ENCODE measurements around the gene COQ8A. TPM values are rescaled to one million over a fixed set of nuclear protein-coding genes. Genes with fewer than 3 reads are reported as not detected.

COQ8A gene
- 7.4 and 14.8 TPM in 2 replicates for total RNA-seq (2014; rRNA removed; shearing (Covaris generic); ENCODE audit: low replicate concordance)

DNA sequence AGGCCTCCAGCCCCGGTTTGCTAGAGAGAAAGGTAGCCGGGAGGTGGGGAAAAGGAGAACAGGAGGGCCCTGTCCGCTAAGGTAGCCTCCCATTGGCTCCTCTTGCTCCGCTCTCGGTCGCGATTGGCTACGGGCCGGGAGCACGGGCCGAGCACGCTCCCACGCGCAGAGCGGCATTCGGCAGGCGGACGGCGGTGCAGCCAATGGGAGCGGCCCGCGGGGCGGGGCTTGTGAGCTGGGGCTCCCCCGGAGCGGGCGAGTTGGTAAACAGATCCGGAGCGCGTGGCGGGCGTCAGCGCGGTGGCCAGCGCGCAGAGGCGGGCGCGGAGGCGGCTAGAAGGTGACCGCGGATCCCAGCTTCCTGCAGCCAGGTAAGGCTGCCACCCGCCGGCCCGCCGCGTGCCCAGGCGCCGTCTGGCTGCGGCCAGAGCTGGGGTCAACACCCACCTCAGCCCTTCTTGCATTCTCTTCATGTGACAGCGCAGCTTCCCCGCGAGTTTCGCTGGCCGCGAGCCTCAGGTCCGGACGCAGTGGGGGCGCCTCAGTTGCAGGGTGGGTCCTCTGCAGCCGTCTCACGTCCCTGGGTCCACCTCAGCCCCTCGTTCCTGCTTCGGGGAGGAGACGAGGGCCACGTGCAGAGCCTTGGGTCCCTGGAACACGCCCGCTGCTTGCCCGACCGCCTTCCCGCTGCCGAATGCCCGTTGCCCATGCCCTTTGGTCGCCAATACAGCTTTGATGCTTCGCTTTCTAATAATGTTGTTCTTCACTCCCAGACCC, at the start of gene COQ8A:
TSS of gene COQ8A (plus strand) at position 266 of the 777 bp plus-strand sequence. CDS start 21,092 bp downstream, outside the sequence.
- peak within 1 kb of the TSS; percentile 75 for H3K4me3 ChIP-seq
- peak; percentile 100 for DNase-seq
- no peaks in the 10 kb centered on the region for H3K36me3 ChIP-seq
- no peaks in the 10 kb centered on the region for H3K27me3 ChIP-seq
- H3K9me3 ChIP-seq, result no peaks in the 10 kb centered on the region; the same call in 1 of the 2 replicates

DNA sequence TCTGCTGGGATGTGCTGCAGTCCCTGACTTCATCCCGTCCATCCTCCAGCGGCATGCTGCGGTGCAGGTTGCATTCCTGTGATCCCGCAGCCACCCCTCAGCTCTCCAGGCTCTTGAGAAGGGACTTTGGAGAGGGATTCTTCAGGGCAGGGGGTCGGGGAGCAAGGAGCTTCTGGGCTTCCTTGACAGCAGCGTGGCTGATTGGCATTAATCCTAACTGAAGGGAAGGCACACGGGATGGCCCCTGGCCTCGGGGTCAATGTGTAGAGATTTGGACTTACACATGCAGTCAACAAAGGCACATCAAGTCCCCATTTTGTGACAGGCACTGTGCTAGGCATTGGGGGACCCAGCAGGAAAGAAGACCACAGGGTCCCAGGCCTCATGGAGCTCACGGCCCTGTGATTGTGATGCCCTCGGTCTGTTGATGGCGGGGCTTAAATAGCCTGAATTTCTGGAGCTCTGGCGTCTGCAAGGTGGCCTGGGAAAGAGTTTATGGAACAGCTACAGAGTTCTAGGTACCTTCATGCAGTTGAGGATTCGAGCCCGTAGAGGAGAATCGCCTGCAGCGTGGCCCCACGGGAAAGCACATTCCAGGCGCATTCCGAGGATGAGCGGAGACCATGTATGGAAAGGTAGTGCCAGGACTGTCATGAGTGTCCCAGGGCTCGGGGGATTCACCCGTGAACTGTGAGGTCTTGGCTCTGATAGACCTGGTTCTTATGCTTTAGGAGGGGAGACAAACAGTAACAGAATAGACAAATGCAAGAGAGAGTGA, 49.6 kb upstream of the COQ8A start:
- Histone ChIP-seq H3K9me3 (no peaks in the 10 kb centered on the region), H3K36me3 (peaks cover 6% of the 10 kb centered on the region), H3K27me3 (no peaks in the 10 kb centered on the region), H3K4me3 (no peak overlapping the region)
- DNase-seq, result no peak

DNA sequence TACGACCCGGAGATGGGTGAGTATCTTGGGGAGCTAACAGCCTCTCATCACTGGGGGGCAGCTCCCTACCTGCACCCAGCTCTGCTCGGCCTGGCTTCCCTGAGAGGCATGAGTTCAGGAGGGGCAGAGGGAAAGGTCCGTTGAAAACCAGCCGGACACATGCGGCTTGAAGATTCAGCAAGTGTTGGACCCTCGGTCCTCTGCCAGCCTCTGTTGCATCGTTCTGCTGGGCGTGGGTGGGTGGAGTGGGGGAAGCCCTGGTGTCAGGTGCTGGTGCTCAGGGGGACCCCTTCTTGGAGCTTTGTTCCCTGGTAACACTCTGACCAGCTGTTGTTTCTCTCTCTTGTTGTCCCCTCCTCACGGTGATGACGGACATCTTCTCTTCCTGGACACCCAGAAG, 48.7 kb upstream of the COQ8A start:
- peaks cover 3% of the 10 kb centered on the region for H3K36me3 ChIP-seq
- no peaks in the 10 kb centered on the region for H3K9me3 ChIP-seq
- H3K27me3 ChIP-seq, result no peaks in the 10 kb centered on the region
- no peak overlapping the region for H3K4me3 ChIP-seq
- no peak for DNase-seq

DNA sequence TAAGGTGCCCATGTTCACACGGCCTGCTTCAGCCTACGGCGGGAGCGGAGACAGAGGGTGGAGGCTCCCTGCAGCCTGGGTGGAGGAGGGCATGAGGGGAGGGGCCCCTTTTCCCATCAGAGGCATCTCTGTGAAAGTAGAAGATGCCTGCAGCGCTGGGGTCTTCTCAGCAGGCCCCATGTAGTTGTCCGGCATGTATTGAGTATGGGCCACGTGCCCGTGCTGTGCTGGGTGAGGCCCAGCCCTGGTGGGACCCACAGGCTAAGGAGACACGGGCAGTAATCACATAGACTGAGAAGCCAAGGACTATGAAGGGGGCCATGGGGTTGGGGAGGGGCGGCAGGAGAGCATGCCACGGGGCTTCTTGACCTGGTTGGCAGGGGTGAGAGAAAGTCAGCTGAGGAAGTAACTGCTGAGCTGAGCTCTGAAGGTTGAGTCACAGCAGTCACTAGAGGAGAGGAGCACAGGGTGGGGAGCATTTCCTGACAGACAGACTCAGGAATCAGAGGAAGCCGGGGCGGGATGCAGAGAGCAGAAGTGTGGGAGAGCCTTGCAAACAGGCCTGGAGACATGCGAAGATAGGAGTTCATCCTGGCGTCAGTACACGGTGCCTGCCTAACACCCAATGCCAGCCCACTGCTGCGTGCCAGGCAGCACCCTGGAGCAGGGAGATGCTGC, 48.1 kb upstream of the COQ8A start:
- Histone ChIP-seq H3K27me3 (no peaks in the 10 kb centered on the region), H3K9me3 (no peaks in the 10 kb centered on the region), H3K36me3 (peaks cover 3% of the 10 kb centered on the region), H3K4me3 (no peak overlapping the region)
- no peak for DNase-seq

DNA sequence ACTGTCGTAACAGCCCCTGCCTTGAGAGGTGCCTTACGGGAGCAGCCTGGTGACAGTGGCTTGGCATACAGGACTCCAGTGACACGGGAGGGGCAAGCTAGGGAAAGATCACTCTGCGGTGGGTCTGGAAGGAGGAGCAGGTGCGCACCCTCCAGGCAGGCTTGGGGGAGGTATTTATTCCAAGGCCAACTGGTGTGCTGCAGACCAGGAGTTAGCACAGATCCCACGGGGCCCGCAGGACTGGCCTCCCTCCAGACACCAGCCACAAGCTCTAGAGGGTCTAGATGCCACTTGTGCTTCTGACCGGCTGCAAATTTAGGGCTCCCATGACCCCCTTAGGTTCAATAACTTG, 47.6 kb upstream of the COQ8A start:
- Histone ChIP-seq H3K4me3 (no peak overlapping the region), H3K9me3 (no peaks in the 10 kb centered on the region), H3K27me3 (no peaks in the 10 kb centered on the region), H3K36me3 (peaks cover 3% of the 10 kb centered on the region)
- DNase-seq, result no peak

DNA sequence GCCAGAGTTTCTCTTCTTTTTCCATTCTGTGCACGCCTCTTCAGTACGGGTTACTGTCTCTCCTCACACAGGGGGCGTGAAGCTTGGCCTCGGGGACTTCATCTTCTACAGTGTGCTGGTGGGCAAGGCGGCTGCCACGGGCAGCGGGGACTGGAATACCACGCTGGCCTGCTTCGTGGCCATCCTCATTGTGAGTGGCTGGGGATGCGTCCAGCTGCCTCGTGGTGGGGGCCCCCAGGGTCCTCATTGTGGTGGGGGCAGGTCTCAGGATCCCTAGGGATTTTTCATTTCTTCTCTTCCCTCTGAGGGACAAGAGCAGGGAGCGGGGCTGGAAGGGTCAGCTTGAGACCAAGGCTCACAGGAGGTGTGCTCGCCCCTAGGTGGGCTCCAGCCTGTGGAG, 46.2 kb upstream of the COQ8A start:
- Histone ChIP-seq H3K9me3 (no peaks in the 10 kb centered on the region), H3K27me3 (no peaks in the 10 kb centered on the region), H3K36me3 (peaks cover 3% of the 10 kb centered on the region), H3K4me3 (no peak overlapping the region)
- no peak for DNase-seq

DNA sequence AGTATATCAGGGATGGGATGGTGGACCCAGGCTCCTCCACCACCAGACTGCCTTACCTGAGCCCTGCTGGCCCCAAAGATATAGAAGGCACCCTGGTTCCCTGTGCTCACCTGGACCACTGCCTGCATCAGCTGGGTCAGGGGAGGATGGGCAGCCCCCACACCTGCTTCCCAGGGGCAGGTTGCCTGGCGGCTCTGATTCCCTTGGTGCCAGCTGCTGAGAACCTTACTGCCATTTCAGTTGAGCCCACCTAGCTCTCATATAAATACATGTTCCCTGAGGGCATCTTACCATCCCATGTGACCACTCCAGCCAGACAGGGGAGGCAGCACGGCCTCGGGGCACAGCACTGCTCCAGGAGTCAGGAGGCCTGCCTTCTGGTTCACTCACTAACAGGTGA, 45.3 kb upstream of the COQ8A start:
- no peak overlapping the region for H3K4me3 ChIP-seq
- no peaks in the 10 kb centered on the region for H3K27me3 ChIP-seq
- DNase-seq, result no peak
- no peaks in the 10 kb centered on the region for H3K9me3 ChIP-seq
- peaks cover 8% of the 10 kb centered on the region for H3K36me3 ChIP-seq

DNA sequence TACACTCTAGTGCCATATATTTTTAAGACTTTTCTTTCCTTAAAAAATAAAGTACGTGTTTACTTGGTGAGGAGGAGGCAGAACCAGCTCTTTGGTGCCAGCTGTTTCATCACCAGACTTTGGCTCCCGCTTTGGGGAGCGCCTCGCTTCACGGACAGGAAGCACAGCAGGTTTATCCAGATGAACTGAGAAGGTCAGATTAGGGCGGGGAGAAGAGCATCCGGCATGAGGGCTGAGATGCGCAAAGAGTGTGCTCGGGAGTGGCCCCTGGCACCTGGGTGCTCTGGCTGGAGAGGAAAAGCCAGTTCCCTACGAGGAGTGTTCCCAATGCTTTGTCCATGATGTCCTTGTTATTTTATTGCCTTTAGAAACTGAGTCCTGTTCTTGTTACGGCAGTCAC, 44.5 kb upstream of the COQ8A start:
- DNase-seq, result no peak
- H3K9me3 ChIP-seq, result no peaks in the 10 kb centered on the region
- no peaks in the 10 kb centered on the region for H3K27me3 ChIP-seq
- peaks cover 13% of the 10 kb centered on the region for H3K36me3 ChIP-seq
- no peak overlapping the region for H3K4me3 ChIP-seq

DNA sequence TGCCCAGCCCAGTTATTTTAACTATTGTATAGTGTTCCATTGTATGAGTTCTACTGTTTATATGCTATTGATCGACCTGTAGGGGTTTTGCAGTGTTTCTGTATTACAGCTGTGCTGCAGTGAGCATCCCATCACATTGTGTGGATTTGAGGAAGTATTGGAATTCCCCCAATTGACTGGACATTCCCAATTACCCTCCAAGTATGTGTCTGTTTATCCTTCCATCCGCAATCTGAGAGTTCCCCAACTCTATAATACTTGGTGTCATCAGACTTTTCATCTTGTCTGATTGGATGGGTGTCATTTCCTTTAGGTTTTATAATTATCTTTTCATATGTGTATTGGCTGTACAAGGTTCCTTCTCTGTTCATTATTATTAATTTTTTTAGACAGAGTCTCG, 41.8 kb upstream of the COQ8A start:
- DNase-seq, result no peak
- Histone ChIP-seq H3K36me3 (peaks cover 10% of the 10 kb centered on the region), H3K9me3 (no peaks in the 10 kb centered on the region), H3K4me3 (no peak overlapping the region), H3K27me3 (no peaks in the 10 kb centered on the region)

DNA sequence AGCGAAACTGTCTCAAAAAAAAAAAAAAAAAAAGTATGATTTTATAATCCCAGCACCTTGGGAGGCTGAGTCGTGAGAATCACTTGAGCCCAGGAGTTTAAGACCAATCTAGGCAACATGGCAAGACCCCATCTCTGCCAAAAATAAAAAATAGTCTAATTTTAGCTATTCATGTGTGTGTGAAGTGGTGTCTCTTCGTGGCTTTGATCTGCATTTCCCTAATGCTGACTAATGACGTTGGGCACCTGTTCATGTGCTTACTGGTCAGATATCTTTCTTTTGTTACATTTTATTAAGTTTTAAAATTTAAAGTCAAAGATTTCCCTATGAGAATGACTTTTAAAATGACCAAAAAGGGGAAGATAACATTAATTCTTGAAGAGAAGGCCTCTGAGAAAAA, 38.7 kb upstream of the COQ8A start:
- Histone ChIP-seq H3K27me3 (no peaks in the 10 kb centered on the region), H3K9me3 (no peaks in the 10 kb centered on the region)

DNA sequence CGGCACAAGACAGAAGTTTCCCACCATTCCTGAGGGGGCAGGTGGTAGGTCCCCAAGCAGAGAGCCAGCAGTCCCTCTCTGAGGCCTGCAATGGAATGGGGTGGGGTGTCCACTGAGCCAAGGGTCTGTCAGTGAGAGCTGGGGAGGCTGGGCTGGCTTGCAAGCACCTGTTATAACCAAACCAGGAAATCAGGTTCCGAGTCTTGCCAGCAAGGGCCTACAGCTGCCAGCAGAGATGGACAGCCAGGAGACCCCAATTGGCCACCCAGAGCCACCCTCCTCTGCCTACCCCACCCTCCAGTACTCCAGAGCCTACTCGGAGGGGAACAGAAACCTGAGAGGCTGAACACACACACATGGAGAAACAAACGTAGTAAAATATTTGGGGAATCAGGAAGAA, 37.5 kb upstream of the COQ8A start:
- H3K36me3 ChIP-seq, result peaks cover 10% of the 10 kb centered on the region

More for the DNA sequence above, 38.7 kb upstream of the COQ8A start:
- DNase-seq, result no peak
- Histone ChIP-seq H3K4me3 (no peak overlapping the region), H3K36me3 (peaks cover 10% of the 10 kb centered on the region)

DNA sequence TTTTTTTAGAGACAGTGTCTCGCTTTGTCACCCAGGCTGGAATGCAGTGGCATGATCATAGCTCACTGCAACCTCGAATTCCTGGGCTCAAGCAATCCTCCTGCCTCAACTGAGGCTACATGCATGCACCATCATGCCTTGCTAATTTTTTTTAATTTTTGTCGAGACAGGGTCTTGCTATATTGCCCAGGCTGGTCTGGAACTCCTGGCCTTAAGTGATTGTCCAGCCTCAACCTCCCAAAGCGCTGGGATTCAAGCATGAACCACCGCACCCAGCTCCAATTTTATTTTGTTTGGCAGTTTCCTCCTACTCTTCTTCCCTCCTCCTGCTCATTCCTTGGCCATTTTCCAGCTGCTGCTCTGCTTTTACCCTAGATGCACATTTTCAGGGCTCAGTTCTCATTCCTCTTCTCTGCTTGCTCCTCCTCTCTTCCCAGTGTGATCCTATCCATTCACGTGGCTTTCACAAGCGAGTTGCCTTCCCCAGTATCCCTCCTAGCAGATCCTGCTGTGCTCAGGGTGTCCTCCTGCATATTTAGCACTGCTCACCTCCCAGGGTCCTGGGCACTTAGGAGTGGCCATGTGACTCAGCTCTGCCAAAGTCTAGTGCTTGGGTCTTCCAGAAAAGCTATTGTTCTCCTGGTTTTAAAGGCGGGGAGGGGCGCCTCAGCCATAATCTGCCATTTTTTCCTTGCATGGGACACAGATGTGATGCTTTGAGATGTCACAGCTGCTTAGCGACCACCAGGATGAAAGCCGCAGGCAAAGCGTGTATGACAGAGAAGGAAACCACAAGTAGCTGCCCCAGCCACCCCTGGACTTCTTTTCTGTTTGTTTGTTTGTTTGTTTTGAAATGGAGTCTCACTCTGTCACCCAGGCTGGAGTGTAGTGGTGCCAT, 36.0 kb upstream of the COQ8A start:
- Histone ChIP-seq H3K9me3 (no peaks in the 10 kb centered on the region), H3K27me3 (no peaks in the 10 kb centered on the region), H3K36me3 (peaks cover 10% of the 10 kb centered on the region), H3K4me3 (no peak overlapping the region)
- peak; percentile 25 for DNase-seq

More for the DNA sequence above, 37.5 kb upstream of the COQ8A start:
- no peak for DNase-seq
- no peak overlapping the region for H3K4me3 ChIP-seq
- H3K9me3 ChIP-seq, result no peaks in the 10 kb centered on the region
- H3K27me3 ChIP-seq, result no peaks in the 10 kb centered on the region

DNA sequence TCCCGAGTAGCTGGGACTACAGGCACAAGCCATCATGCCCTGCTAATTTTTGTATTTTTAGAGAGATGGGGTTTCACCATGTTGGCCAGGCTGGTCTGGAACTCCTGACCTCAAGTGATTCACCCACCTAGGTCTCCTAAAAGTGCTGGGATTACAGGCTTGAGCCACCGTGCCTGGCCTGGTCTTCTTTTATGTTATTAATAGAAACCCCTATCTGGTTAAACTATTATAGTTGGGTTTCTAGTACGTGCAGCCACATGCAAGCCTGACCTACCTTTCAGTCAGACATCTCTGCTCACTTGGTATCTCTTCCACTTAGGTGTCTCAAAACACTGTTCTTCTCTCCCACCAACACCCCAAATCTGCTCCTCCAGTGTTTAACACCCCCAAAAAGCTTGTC, 35.3 kb upstream of the COQ8A start:
- peaks cover 6% of the 10 kb centered on the region for H3K36me3 ChIP-seq
- no peak overlapping the region for H3K4me3 ChIP-seq
- DNase-seq, result no peak
- H3K27me3 ChIP-seq, result no peaks in the 10 kb centered on the region
- no peaks in the 10 kb centered on the region for H3K9me3 ChIP-seq

DNA sequence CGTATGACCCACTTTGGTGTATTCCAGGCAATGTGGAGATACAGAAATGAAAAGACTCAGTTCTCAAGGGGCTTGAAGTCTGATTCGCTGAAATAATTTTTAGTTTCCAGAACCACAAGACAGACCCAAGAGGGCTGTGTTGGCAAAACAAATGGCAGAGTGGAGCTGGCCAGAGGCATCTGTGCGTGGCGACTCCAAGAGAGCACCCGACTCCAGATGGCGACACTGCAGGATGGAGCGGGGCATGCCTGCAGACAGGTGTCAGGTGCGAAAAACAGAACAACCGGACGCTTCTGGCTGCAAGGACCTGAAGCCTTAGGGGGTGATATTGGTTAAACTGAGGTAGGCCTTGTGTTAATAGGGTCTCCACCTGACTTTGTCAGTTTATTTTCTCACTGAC, 31.7 kb upstream of the COQ8A start:
- no peak overlapping the region for H3K4me3 ChIP-seq
- H3K9me3 ChIP-seq, result no peaks in the 10 kb centered on the region
- H3K27me3 ChIP-seq, result no peaks in the 10 kb centered on the region
- H3K36me3 ChIP-seq, result no peaks in the 10 kb centered on the region
- no peak for DNase-seq

DNA sequence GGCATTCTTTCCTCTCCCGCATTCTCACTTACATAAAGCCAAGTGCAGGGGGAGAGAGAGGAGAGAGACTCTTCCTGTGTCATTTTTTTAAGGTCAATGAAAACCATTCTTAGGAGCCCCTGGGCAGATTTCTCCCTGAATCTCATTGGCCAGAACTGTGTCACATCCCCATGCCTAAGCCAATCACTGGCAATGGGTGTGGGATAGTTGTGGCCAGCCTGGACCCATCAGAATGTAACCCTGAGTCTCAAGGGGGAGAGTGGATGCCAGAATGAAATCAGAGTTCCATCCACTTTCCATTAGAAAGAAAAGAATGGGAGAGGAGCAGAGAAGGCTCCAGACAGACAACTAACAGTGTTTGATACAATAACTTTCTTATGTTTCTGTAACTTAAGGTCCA, 31.2 kb upstream of the COQ8A start:
- H3K4me3 ChIP-seq, result no peak overlapping the region
- H3K9me3 ChIP-seq, result no peaks in the 10 kb centered on the region
- no peaks in the 10 kb centered on the region for H3K27me3 ChIP-seq
- no peak for DNase-seq
- no peaks in the 10 kb centered on the region for H3K36me3 ChIP-seq

DNA sequence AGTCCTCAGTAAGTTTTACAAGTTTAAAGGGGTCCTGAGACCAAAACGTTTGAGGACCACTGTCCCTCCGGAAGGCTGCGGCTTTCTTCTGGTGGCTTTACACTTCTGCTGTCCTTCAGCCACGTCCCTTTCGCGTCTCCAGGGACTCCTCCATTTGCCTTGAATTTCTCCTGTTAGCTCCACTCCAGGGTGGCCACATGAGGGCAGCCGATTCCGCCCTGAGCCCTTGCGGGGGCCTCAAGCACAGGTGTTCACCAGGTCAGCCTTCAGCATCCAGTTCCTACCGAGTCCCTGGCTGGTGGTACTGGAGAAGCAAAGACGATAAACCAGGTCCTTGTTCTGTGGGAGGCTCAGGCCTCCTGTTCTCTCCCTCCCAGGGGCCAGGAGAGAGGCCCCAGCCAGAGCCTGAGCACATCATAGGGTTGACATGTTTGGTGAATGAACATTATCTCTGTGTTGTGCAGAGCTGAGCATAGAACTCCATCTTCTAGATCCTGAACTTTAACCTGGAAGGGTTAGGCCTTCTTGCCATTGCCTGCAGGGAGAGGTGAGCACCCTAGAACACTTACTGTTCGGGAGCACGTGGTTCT, 27.4 kb upstream of the COQ8A start:
- Histone ChIP-seq H3K27me3 (no peaks in the 10 kb centered on the region), H3K4me3 (no peak overlapping the region), H3K36me3 (no peaks in the 10 kb centered on the region), H3K9me3 (no peaks in the 10 kb centered on the region)
- DNase-seq, result no peak
